ENCODE measurements around the gene SDHAF2. TPM values are rescaled to one million over a fixed set of nuclear protein-coding genes. Genes with fewer than 3 reads are reported as not detected.

The SDHAF2 gene
- total and polyA plus RNA-seq, 9 of the 15 experiments (the other 6 are each of a cell fraction or from before 2014, with no cell fraction given), result 21.2 to 144 (median 40.4) TPM

GRCh38 chr11:61429691-61430582 is at the start of gene SDHAF2, which contains the start of gene CPSF7 (continued):
- TF ChIP-seq, protein P1, sequence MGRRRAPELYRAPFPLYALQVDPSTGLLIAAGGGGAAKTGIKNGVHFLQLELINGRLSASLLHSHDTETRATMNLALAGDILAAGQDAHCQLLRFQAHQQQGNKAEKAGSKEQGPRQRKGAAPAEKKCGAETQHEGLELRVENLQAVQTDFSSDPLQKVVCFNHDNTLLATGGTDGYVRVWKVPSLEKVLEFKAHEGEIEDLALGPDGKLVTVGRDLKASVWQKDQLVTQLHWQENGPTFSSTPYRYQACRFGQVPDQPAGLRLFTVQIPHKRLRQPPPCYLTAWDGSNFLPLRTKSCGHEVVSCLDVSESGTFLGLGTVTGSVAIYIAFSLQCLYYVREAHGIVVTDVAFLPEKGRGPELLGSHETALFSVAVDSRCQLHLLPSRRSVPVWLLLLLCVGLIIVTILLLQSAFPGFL (CRISPR knock-in tag; IDR thresholded peaks at IDR 0.05), result no peak
- TF ChIP-seq ILK (tag; IDR thresholded peaks at IDR 0.05; ENCODE audit: borderline replicate concordance, low read depth) (no peak), CEBPB (tag; IDR thresholded peaks at IDR 0.05) (no peak), DIDO1 (tag; IDR thresholded peaks at IDR 0.05; ENCODE audit: low read depth) (no peak), KLF1 (tag; IDR thresholded peaks at IDR 0.05) (no peak), HNRNPL (IDR thresholded peaks at IDR 0.05; ENCODE audit: low read depth, low read length) (0 out of 2 replicates have a peak, but pooled peaks have one; percentile 28), ZNF717 (CRISPR knock-in tag; IDR thresholded peaks at IDR 0.05) (no peak), HEY1 (CRISPR knock-in tag; IDR thresholded peaks at IDR 0.05; ENCODE audit: borderline replicate concordance) (no peak), POLR2H (tag; IDR thresholded peaks at IDR 0.05; ENCODE audit: low read depth) (peak; percentile 84), PURB (CRISPR knock-in tag; IDR thresholded peaks at IDR 0.05; ENCODE audit: low read depth) (no peak), E2F1 (CRISPR knock-in tag; IDR thresholded peaks at IDR 0.05) (no peak), CSDE1 (IDR thresholded peaks at IDR 0.05) (0 out of 4 replicates have a peak, but pooled peaks of 1 of the 2 experiments have one; percentile 31), ZNF696 (CRISPR knock-in tag; conservative IDR thresholded peaks at IDR 0.05) (no peak), SMAD1 (IDR thresholded peaks at IDR 0.05; ENCODE audit: low read depth, low read length, partially characterized antibody) (peak; percentile 84)
- TF ChIP-seq, protein P2, sequence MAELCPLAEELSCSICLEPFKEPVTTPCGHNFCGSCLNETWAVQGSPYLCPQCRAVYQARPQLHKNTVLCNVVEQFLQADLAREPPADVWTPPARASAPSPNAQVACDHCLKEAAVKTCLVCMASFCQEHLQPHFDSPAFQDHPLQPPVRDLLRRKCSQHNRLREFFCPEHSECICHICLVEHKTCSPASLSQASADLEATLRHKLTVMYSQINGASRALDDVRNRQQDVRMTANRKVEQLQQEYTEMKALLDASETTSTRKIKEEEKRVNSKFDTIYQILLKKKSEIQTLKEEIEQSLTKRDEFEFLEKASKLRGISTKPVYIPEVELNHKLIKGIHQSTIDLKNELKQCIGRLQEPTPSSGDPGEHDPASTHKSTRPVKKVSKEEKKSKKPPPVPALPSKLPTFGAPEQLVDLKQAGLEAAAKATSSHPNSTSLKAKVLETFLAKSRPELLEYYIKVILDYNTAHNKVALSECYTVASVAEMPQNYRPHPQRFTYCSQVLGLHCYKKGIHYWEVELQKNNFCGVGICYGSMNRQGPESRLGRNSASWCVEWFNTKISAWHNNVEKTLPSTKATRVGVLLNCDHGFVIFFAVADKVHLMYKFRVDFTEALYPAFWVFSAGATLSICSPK (IDR thresholded peaks at IDR 0.05; ENCODE audit: borderline replicate concordance), result no peak
- TF ChIP-seq, protein P3, sequence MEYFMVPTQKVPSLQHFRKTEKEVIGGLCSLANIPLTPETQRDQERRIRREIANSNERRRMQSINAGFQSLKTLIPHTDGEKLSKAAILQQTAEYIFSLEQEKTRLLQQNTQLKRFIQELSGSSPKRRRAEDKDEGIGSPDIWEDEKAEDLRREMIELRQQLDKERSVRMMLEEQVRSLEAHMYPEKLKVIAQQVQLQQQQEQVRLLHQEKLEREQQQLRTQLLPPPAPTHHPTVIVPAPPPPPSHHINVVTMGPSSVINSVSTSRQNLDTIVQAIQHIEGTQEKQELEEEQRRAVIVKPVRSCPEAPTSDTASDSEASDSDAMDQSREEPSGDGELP (CRISPR knock-in tag; IDR thresholded peaks at IDR 0.05; ENCODE audit: borderline replicate concordance), result peak; percentile 91
- TF ChIP-seq, protein P4, sequence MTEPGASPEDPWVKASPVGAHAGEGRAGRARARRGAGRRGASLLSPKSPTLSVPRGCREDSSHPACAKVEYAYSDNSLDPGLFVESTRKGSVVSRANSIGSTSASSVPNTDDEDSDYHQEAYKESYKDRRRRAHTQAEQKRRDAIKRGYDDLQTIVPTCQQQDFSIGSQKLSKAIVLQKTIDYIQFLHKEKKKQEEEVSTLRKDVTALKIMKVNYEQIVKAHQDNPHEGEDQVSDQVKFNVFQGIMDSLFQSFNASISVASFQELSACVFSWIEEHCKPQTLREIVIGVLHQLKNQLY (CRISPR knock-in tag; conservative IDR thresholded peaks at IDR 0.05), result no peak
- TF ChIP-seq, protein P5, sequence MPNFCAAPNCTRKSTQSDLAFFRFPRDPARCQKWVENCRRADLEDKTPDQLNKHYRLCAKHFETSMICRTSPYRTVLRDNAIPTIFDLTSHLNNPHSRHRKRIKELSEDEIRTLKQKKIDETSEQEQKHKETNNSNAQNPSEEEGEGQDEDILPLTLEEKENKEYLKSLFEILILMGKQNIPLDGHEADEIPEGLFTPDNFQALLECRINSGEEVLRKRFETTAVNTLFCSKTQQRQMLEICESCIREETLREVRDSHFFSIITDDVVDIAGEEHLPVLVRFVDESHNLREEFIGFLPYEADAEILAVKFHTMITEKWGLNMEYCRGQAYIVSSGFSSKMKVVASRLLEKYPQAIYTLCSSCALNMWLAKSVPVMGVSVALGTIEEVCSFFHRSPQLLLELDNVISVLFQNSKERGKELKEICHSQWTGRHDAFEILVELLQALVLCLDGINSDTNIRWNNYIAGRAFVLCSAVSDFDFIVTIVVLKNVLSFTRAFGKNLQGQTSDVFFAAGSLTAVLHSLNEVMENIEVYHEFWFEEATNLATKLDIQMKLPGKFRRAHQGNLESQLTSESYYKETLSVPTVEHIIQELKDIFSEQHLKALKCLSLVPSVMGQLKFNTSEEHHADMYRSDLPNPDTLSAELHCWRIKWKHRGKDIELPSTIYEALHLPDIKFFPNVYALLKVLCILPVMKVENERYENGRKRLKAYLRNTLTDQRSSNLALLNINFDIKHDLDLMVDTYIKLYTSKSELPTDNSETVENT (CRISPR knock-in tag; IDR thresholded peaks at IDR 0.05), result no peak
